Central memory CD4-positive, alpha-beta T cell (primary cell): ENCODE data around the gene OR10R2.
"Not testable (repeated sequence)": the region's sequence is repeated elsewhere in the genome, so short reads cannot be mapped to it uniquely, and the experiment has no call there.

Source experiments
- DNase-seq: peaks from one replicate; pipeline ENCODE4 v3.0.0; 2022
- total RNA-seq, 3 experiments: gene quantifications; one replicate each; lab custom pipeline; 2026; lab: John Stamatoyannopoulos, UW

The OR10R2 gene
- total RNA-seq, result 0 reads per million in 3 experiments

- DNase-seq, result no peak
Measured at GRCh38 chr1:158471920-158472319, at the start of gene OR10R2. OR10R2 (plus strand) TSS chr1:158472220; CDS start chr1:158472326, 106 bp downstream.

DNA sequence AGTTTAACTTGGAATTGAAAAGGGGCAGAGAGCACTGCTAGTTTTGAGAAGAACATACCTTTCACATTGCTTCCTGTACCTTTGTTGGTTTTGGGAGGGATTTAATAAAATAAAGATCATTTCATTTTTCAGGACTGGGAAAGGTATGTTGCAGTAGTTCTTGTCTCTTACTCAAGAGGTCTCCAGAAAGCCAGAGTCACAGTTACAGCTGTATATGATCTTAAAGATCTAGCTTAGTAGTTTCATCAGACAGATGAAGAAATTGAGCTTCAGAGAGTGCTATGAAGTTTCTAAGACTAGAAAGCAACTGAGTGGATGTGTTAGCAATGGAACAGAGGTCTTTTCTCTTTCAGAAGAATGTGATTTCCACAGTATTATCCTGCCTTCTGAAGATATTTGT lies 47.0 kb upstream of the OR10R2 start:
- DNase-seq, result no peak

GRCh38 chr1:158426137-158426536 lies 45.9 kb upstream of the OR10R2 start, which contains the start of gene OR10K2:
OR10K2 (minus strand) TSS chr1:158426237; CDS start chr1:158420866, 5,371 bp downstream.
- DNase-seq, result no peak

DNA sequence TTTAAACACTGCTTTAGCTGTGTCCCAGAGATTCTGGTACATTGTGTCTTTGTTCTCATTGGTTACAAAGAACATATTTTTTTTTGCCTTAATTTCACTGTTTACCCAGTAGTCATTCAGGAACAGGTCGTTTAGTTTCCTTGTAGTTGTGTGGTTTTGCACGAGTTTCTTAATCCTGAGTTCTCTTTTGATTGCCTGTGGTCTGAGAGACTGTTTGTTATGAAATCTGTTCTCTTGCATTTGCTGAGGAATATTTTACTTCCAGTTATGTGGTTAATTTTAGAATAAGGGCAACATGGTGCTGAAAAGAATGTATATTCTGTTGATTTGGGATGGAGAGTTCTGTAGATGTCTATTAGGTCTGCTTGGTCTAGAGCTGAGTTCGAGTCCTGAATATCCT lies 41.9 kb upstream of the OR10R2 start:
- not testable (repeated sequence) for DNase-seq

GRCh38 chr1:158434741-158435140 lies 37.3 kb upstream of the OR10R2 start:
- DNase-seq, result no peak

DNA sequence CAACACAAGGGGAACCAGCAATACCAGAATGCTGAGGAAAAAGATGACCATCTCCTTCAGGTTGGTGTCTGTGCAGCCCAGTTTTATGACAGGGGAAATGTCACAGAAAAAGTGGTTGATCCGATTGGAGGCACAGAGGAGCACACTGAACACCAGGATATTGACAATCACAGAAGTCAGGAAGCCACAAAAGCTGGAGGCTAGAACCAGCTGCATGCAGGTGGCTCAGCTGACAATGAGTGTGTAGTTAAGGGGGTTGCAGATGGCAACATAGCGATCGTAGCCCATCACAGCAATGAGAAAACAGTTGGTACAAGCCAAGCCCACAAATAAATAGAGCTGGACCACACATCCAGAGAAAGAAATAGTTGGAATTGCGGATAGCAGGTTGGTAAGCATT lies 26.6 kb upstream of the OR10R2 start:
- no peak for DNase-seq

DNA sequence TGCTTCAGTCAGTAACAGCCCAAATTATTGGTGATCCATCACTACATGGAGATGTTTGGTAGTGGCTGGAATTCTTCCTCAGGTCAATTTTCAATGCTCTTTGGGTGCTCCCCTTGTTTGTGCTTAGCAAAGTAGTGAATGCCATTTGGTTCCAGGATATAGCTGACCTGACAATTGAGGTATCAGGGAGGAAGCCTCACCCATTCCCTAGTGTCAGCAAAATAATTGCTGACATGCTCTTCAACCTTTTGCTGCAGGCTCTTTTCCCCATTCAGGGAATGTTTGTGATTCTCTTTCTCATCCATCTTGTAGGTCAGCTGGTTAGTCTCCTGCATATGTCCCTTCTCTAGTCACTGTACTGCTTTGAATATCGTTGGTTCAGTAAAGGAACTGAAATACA lies 17.5 kb upstream of the OR10R2 start:
- DNase-seq, result no peak

GRCh38 chr1:158457246-158457645 lies 14.8 kb upstream of the OR10R2 start:
- DNase-seq, result no peak

- no peak for DNase-seq
Measured at GRCh38 chr1:158458263-158458662, 13.8 kb upstream of the OR10R2 start.

DNA sequence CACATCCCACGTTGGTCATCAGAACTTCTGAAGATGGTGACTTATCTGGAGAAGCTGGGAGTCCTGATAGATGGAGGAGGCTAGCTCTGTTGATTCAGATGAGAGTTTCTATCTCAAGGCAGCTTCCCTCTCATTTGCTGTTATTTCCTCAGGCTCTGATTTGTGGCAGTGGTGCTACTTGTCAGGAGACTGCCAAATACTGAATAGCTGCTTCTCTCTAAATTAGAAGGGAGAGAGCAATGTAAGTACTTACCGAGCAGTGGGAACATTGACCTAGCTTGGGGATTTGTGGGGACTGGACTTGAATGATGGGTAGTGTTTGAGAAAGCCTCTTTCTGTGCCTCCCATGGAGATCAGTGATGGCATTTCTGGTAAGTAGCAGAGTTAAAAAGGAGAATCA lies 10.5 kb upstream of the OR10R2 start, which contains the start of gene OR10K1:
OR10K1 (plus strand) TSS at position 301 of the 400 bp plus-strand sequence. CDS start 3,728 bp downstream, outside the sequence.
- DNase-seq, result no peak

DNA sequence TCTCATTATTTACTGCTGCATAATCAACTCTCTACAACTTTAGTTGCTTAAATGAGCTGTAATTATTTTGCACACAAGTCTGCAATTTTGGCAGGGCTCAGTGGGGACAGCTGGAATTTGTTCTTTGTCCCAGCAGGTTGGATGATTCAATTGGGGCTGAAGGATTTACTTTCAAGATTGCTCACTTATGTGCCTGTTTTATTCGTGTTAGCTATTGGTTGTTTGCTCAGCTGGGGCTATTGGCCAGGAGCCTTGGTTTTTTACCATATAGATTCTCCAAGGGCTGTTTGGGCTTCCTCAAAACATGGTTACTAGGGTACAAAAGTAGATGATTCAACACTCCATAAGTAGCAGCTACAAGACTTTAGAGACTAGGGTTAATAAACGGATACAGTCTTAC lies 13.4 kb downstream of the OR10R2 start:
- DNase-seq, result no peak

- no peak for DNase-seq
Measured at GRCh38 chr1:158491316-158491715, 19.3 kb downstream of the OR10R2 start.

DNA sequence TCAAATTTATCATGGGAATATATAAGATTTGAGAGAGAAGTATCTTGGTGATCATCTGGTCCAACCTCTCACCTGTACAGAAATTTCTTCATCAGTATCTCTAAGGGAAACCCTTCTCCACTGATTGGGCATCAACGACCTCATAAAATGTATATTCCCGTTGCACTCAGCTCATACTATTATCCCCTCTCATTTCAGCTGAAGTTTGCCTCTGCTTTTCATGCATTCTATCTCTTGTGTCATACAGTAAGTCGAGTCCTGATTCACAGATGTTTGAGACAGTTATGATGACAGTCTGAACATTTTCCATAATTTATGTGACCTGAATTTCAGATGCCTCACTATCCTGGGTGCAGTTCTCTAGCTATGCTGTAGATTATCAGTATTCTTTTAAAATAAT lies 21.0 kb downstream of the OR10R2 start:
- DNase-seq, result no peak

GRCh38 chr1:158494796-158495195 lies 22.8 kb downstream of the OR10R2 start:
- no peak for DNase-seq

- no peak for DNase-seq
Measured at GRCh38 chr1:158496374-158496773, 24.4 kb downstream of the OR10R2 start.

GRCh38 chr1:158506369-158506987 lies 34.5 kb downstream of the OR10R2 start:
- DNase-seq, result peak; percentile 25

- no peak for DNase-seq
Measured at GRCh38 chr1:158507511-158507910, 35.5 kb downstream of the OR10R2 start.

GRCh38 chr1:158509471-158510156 lies 37.6 kb downstream of the OR10R2 start:
- DNase-seq, result no peak

DNA sequence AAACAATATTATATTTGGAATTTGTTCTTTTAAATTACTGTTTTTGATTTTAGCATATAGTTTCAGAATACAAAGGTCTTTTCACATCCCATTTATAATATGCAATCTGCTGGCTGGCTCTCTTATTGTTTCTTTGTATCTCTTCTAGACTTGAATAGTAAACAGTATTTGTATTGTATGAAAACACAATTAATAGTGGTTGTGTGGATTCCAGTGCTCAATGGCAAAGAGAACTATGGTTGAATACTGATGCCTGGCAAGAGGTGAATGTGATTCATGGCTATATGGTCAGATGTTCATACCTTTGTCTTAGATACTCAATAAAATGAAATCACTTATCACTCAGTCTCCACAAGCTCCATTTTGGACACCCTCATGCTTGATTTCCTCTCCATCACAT lies 44.9 kb downstream of the OR10R2 start:
- no peak for DNase-seq

DNA sequence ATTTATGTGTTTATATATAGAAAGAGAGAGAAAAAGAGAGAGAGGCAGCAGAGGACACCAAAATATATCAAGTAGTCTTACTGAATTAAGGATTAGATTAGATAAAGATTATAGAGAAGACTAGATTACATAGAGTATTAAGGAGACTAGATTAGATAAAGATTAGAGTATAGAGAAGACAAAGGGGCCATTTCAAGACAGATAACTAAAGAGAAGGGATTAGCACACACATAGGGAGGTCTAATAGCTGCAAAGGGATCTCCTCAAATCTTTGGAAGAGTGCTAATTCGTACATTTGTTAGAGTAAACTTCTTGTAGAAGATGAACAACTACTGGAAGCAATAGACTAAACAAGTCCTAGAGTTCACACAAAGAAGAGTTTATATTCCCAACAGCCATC lies 48.0 kb downstream of the OR10R2 start:
- DNase-seq, result no peak

- no peak for DNase-seq
Measured at GRCh38 chr1:158520955-158521665, 49.1 kb downstream of the OR10R2 start.

GRCh38 chr1:158521666-158522058 lies 49.6 kb downstream of the OR10R2 start:
- no peak for DNase-seq

- no peak for DNase-seq
Measured at GRCh38 chr1:158527190-158527815, 55.3 kb downstream of the OR10R2 start.
